GM19372 (cell line): Measurements from ENCODE around the gene ELFN1.

Source experiments
- ATAC-seq: cut with Tn5 transposase; IDR thresholded peaks from one replicate; pipeline ENCODE4 v1.9.1; 2021; ENCODE audit warnings: mild to moderate bottlenecking, low read depth, moderate library complexity; ENCODE audit not compliant: unreplicated experiment

The ELFN1 gene

GRCh38 chr7:1641661-1642260 is 28.3 kb upstream of the ELFN1 start:
- no peak for ATAC-seq

- no peak for ATAC-seq
Observed at GRCh38 chr7:1642291-1642731, 27.8 kb upstream of the ELFN1 start.

GRCh38 chr7:1643270-1644092 is 26.6 kb upstream of the ELFN1 start:
- no peak for ATAC-seq

- no peak for ATAC-seq
Observed at GRCh38 chr7:1644341-1645070, 25.6 kb upstream of the ELFN1 start.

- ATAC-seq, result no peak
Observed at GRCh38 chr7:1645071-1645409, 25.0 kb upstream of the ELFN1 start.

- ATAC-seq, result no peak
Observed at GRCh38 chr7:1645476-1645875, 24.6 kb upstream of the ELFN1 start.

- no peak for ATAC-seq
Observed at GRCh38 chr7:1646391-1646790, 23.7 kb upstream of the ELFN1 start.

GRCh38 chr7:1646957-1647891 is 22.9 kb upstream of the ELFN1 start:
- no peak for ATAC-seq

GRCh38 chr7:1647961-1648672 is 22.0 kb upstream of the ELFN1 start:
- ATAC-seq, result no peak

GRCh38 chr7:1649751-1650326 is 20.2 kb upstream of the ELFN1 start:
- ATAC-seq, result no peak

- ATAC-seq, result no peak
Observed at GRCh38 chr7:1650363-1651030, 19.6 kb upstream of the ELFN1 start.

GRCh38 chr7:1651031-1651446 is 19.0 kb upstream of the ELFN1 start:
- no peak for ATAC-seq

GRCh38 chr7:1651891-1652290 is 18.2 kb upstream of the ELFN1 start:
- no peak for ATAC-seq

- ATAC-seq, result no peak
Observed at GRCh38 chr7:1653500-1653899, 16.6 kb upstream of the ELFN1 start.

- no peak for ATAC-seq
Observed at GRCh38 chr7:1654111-1654510, 16.0 kb upstream of the ELFN1 start.

- ATAC-seq, result no peak
Observed at GRCh38 chr7:1654738-1655475, 15.2 kb upstream of the ELFN1 start.

- no peak for ATAC-seq
Observed at GRCh38 chr7:1659696-1660095, 10.4 kb upstream of the ELFN1 start.

- no peak for ATAC-seq
Observed at GRCh38 chr7:1661461-1661860, 8.6 kb upstream of the ELFN1 start.
